NCI-H146 treated with DMSO at 0.1 percent for 48 hours (cell line): ENCODE measurements around the gene GLI2.

Experiments
- DNase-seq: peaks from one replicate; lab custom pipeline; 2025; ENCODE audit not compliant: unreplicated experiment; lab: John Stamatoyannopoulos, UW

GLI2 gene

GRCh38 chr2:120737340-120738101, 1.9 kb downstream of the GLI2 start:
- no peak for DNase-seq

- no peak for DNase-seq
These were observed 2.4 kb downstream of the GLI2 start for GRCh38 chr2:120738117-120738516.

- DNase-seq, result no peak
These were observed 3.2 kb downstream of the GLI2 start for GRCh38 chr2:120738786-120739437.

- no peak for DNase-seq
These were observed 3.9 kb downstream of the GLI2 start for GRCh38 chr2:120739438-120740090.

GRCh38 chr2:120740375-120740764, 4.7 kb downstream of the GLI2 start:
- no peak for DNase-seq

GRCh38 chr2:120740765-120741524, 5.3 kb downstream of the GLI2 start:
- DNase-seq, result no peak

GRCh38 chr2:120741571-120742561, 6.2 kb downstream of the GLI2 start:
- no peak for DNase-seq

- DNase-seq, result no peak
These were observed 8.0 kb downstream of the GLI2 start for GRCh38 chr2:120743657-120744056.

- no peak for DNase-seq
These were observed 9.1 kb downstream of the GLI2 start for GRCh38 chr2:120744817-120745216.

- DNase-seq, result no peak
These were observed 9.9 kb downstream of the GLI2 start for GRCh38 chr2:120745420-120746111.

- no peak for DNase-seq
These were observed 10.5 kb downstream of the GLI2 start for GRCh38 chr2:120746144-120746543.

GRCh38 chr2:120747281-120747680, 11.6 kb downstream of the GLI2 start:
- no peak for DNase-seq

GRCh38 chr2:120747706-120748105, 12.0 kb downstream of the GLI2 start:
- no peak for DNase-seq

- DNase-seq, result no peak
These were observed 12.6 kb downstream of the GLI2 start for GRCh38 chr2:120748310-120748709.

- no peak for DNase-seq
These were observed 13.1 kb downstream of the GLI2 start for GRCh38 chr2:120748741-120749140.

- DNase-seq, result no peak
These were observed 14.1 kb downstream of the GLI2 start for GRCh38 chr2:120749506-120750431.

- DNase-seq, result no peak
These were observed 15.0 kb downstream of the GLI2 start for GRCh38 chr2:120750488-120751210.

- no peak for DNase-seq
These were observed 15.9 kb downstream of the GLI2 start for GRCh38 chr2:120751553-120751952.
